Stimulated activated CD4-positive, alpha-beta T cell treated with anti-CD3 and anti-CD28 coated beads, Interleukin-4, amount 100 ng/mL, for 1 hour (primary cell): ENCODE data around the gene CLIC2.

ENCODE experiments used
- DNase-seq: peaks from one replicate; pipeline ENCODE4 v3.0.0-alpha.2; 2020

The CLIC2 gene

GRCh38 chrX:155262970-155263754 is 71.3 kb downstream of the CLIC2 start:
- DNase-seq = no peak

GRCh38 chrX:155259752-155260151 is 74.7 kb downstream of the CLIC2 start:
- DNase-seq = no peak

- no peak for DNase-seq
These were observed 83.0 kb downstream of the CLIC2 start for GRCh38 chrX:155251391-155251790.

GRCh38 chrX:155247497-155247896 is 86.9 kb downstream of the CLIC2 start:
- DNase-seq = no peak

GRCh38 chrX:155246748-155247147 is 87.7 kb downstream of the CLIC2 start:
- DNase-seq = no peak

- no peak for DNase-seq
These were observed 92.1 kb downstream of the CLIC2 start for GRCh38 chrX:155242300-155242699.

- no peak for DNase-seq
These were observed 96.7 kb downstream of the CLIC2 start for GRCh38 chrX:155237719-155238118.

GRCh38 chrX:155235891-155236290 is 98.5 kb downstream of the CLIC2 start:
- DNase-seq = no peak

- no peak for DNase-seq
These were observed 103.3 kb downstream of the CLIC2 start for GRCh38 chrX:155231163-155231562.
